Amniotic epithelial cell (primary cell): Measurements from ENCODE around the gene CD81.

Experiments used
- DNase-seq: peaks from one replicate; pipeline ENCODE4 v3.0.0-alpha.2; 2010; ENCODE audit warnings: low read depth

The CD81 gene

GRCh38 chr11:2406878-2407410 lies 29.8 kb downstream of the CD81 start:
- no peak for DNase-seq

GRCh38 chr11:2408671-2409070 lies 31.6 kb downstream of the CD81 start:
- no peak for DNase-seq

GRCh38 chr11:2409126-2409525 lies 32.0 kb downstream of the CD81 start:
- DNase-seq, result no peak

- no peak for DNase-seq
Measured at GRCh38 chr11:2409611-2410468, 32.7 kb downstream of the CD81 start.

- DNase-seq, result no peak
Measured at GRCh38 chr11:2410616-2411015, 33.5 kb downstream of the CD81 start.

GRCh38 chr11:2411446-2412305 lies 34.6 kb downstream of the CD81 start:
- no peak for DNase-seq

GRCh38 chr11:2412323-2412722 lies 35.2 kb downstream of the CD81 start:
- no peak for DNase-seq

- no peak for DNase-seq
Measured at GRCh38 chr11:2413742-2414579, 36.9 kb downstream of the CD81 start.

- DNase-seq, result no peak
Measured at GRCh38 chr11:2414616-2415015, 37.5 kb downstream of the CD81 start.

GRCh38 chr11:2415171-2415570 lies 38.1 kb downstream of the CD81 start:
- no peak for DNase-seq

GRCh38 chr11:2415601-2416380 lies 38.7 kb downstream of the CD81 start:
- DNase-seq, result no peak

- no peak for DNase-seq
Measured at GRCh38 chr11:2416765-2417164, 39.7 kb downstream of the CD81 start.

- no peak for DNase-seq
Measured at GRCh38 chr11:2417856-2418692, 41.0 kb downstream of the CD81 start.

- no peak for DNase-seq
Measured at GRCh38 chr11:2418693-2419360, 41.7 kb downstream of the CD81 start.

GRCh38 chr11:2419638-2420501 lies 42.8 kb downstream of the CD81 start:
- DNase-seq, result peak; percentile 66

- DNase-seq, result peak; percentile 38
Measured at GRCh38 chr11:2420502-2421225, 43.6 kb downstream of the CD81 start.

GRCh38 chr11:2421226-2421994 lies 44.3 kb downstream of the CD81 start:
- DNase-seq, result no peak
